ENCODE data around the gene URB2. TPM values are rescaled to one million over a fixed set of nuclear protein-coding genes. Genes with fewer than 3 reads are reported as not detected.
"Not testable (repeated sequence)": the region's sequence is repeated elsewhere in the genome, so short reads cannot be mapped to it uniquely, and the experiment has no call there.

The URB2 gene
- polyA plus RNA-seq, 4 donors: 7.2 to 8.2 (median 7.8) TPM

GRCh38 chr1:229613938-229614337 lies 12.1 kb upstream of the URB2 start:
- no peak for DNase-seq (ENCODE audit: low read depth in 4 of 4, low spot score in 2 of 4)

GRCh38 chr1:229614701-229615100 lies 11.3 kb upstream of the URB2 start:
- DNase-seq (ENCODE audit: low read depth in 4 of 4, low spot score in 2 of 4): no peak

GRCh38 chr1:229617351-229618100 lies 8.5 kb upstream of the URB2 start:
- DNase-seq (ENCODE audit: low read depth in 4 of 4, low spot score in 2 of 4): no peak

- no peak for DNase-seq (ENCODE audit: low read depth in 4 of 4, low spot score in 2 of 4)
These were observed 7.0 kb upstream of the URB2 start for GRCh38 chr1:229619002-229619401.

GRCh38 chr1:229619614-229620013 lies 6.4 kb upstream of the URB2 start:
- DNase-seq (ENCODE audit: low read depth in 4 of 4, low spot score in 2 of 4): no peak

GRCh38 chr1:229620876-229621275 lies 5.2 kb upstream of the URB2 start:
- DNase-seq (ENCODE audit: low read depth in 4 of 4, low spot score in 2 of 4): no peak

GRCh38 chr1:229621663-229622062 lies 4.4 kb upstream of the URB2 start:
- no peak for DNase-seq (ENCODE audit: low read depth in 4 of 4, low spot score in 2 of 4)

- not testable (repeated sequence) for DNase-seq (ENCODE audit: low read depth in 4 of 4, low spot score in 2 of 4)
These were observed 3.4 kb upstream of the URB2 start for GRCh38 chr1:229622641-229623120.

GRCh38 chr1:229623225-229623624 lies 2.8 kb upstream of the URB2 start:
- no peak for DNase-seq (ENCODE audit: low read depth in 4 of 4, low spot score in 2 of 4)

- DNase-seq (ENCODE audit: low read depth in 4 of 4, low spot score in 2 of 4): no peak
These were observed 2.2 kb upstream of the URB2 start for GRCh38 chr1:229623838-229624237.

- peak in 1 of 4 donors; percentile 0 for DNase-seq (ENCODE audit: low read depth in 4 of 4, low spot score in 2 of 4)
These were observed 1.5 kb upstream of the URB2 start for GRCh38 chr1:229624521-229625070.

- peak; percentile 9 to 37 (median 24) for DNase-seq (ENCODE audit: low read depth in 4 of 4, low spot score in 2 of 4)
These were observed 754 bp upstream of the URB2 start for GRCh38 chr1:229625071-229625914.

- DNase-seq (ENCODE audit: low read depth in 4 of 4, low spot score in 2 of 4): no peak
These were observed 956 bp downstream of the URB2 start for GRCh38 chr1:229627003-229627402.

- DNase-seq (ENCODE audit: low read depth in 4 of 4, low spot score in 2 of 4): no peak
These were observed 3.2 kb downstream of the URB2 start for GRCh38 chr1:229629261-229629660.

GRCh38 chr1:229631148-229631547 lies 5.1 kb downstream of the URB2 start:
- no peak for DNase-seq (ENCODE audit: low read depth in 4 of 4, low spot score in 2 of 4)

GRCh38 chr1:229631966-229632365 lies 5.9 kb downstream of the URB2 start:
- no peak for DNase-seq (ENCODE audit: low read depth in 4 of 4, low spot score in 2 of 4)

- no peak for DNase-seq (ENCODE audit: low read depth in 4 of 4, low spot score in 2 of 4)
These were observed 10.0 kb downstream of the URB2 start for GRCh38 chr1:229636042-229636441.

GRCh38 chr1:229637746-229638145 lies 11.7 kb downstream of the URB2 start:
- DNase-seq (ENCODE audit: low read depth in 4 of 4, low spot score in 2 of 4): no peak

- DNase-seq (ENCODE audit: low read depth in 4 of 4, low spot score in 2 of 4): no peak
These were observed 14.4 kb downstream of the URB2 start for GRCh38 chr1:229640455-229640854.

- no peak for DNase-seq (ENCODE audit: low read depth in 4 of 4, low spot score in 2 of 4)
These were observed 15.3 kb downstream of the URB2 start for GRCh38 chr1:229641306-229641705.

GRCh38 chr1:229642376-229642775 lies 16.3 kb downstream of the URB2 start:
- DNase-seq (ENCODE audit: low read depth in 4 of 4, low spot score in 2 of 4): no peak

All from left renal cortex interstitium (tissue), 4 donors.